Astrocyte (in vitro differentiated cells and primary cell): Measurements from ENCODE around the gene THRB. TPM values are rescaled to one million over a fixed set of nuclear protein-coding genes. Genes with fewer than 3 reads are reported as not detected.

Experiments used
- DNase-seq: peaks from one replicate; pipeline ENCODE4 v3.0.0-alpha.2; 2010; ENCODE audit warnings: low read depth
- FAIRE-seq: peaks from 2 replicates; lab custom pipeline; 2011; peaks lifted over from hg19 to GRCh38; lab: Jason Lieb, UNC
- H2AFZ ChIP-seq: 2 replicates; pipeline ENCODE4 v1.6.0; 2012; ENCODE audit warnings: low read depth, low read length, inconsistent platforms
- H3K27ac ChIP-seq: 2 replicates; pipeline ENCODE4 v1.5.1; 2011; ENCODE audit warnings: low read depth, low read length, inconsistent platforms
- H3K27me3 ChIP-seq: 2 replicates; pipeline ENCODE4 v1.6.0; 2011; ENCODE audit warnings: low read length, inconsistent platforms; ENCODE audit not compliant: insufficient read depth
- H3K36me3 ChIP-seq: 2 replicates; pipeline ENCODE4 v1.5.1; 2011; ENCODE audit warnings: low read length, inconsistent platforms; ENCODE audit not compliant: insufficient read depth
- H3K4me1 ChIP-seq: 2 replicates; pipeline ENCODE4 v1.5.1; 2011; ENCODE audit warnings: low read length, inconsistent platforms; ENCODE audit not compliant: insufficient read depth
- H3K4me2 ChIP-seq: 2 replicates; pipeline ENCODE4 v1.6.0; 2012; ENCODE audit warnings: low read length, inconsistent platforms
- H3K4me3 ChIP-seq: 2 replicates; pipeline ENCODE4 v1.5.1; 2011; ENCODE audit warnings: low read depth, mild to moderate bottlenecking, low read length, inconsistent platforms; ENCODE audit not compliant: insufficient read depth
- H3K79me2 ChIP-seq: 2 replicates; pipeline ENCODE4 v1.6.0; 2012; ENCODE audit warnings: mild to moderate bottlenecking, low read length, inconsistent platforms; ENCODE audit not compliant: insufficient read depth
- H3K9ac ChIP-seq: 2 replicates; pipeline ENCODE4 v1.6.0; 2012; ENCODE audit warnings: mild to moderate bottlenecking, low read length, inconsistent platforms
- H3K9me3 ChIP-seq: 2 replicates; pipeline ENCODE4 v1.5.1; 2012; ENCODE audit warnings: low read depth, mild to moderate bottlenecking, low read length, inconsistent platforms; ENCODE audit not compliant: insufficient read depth
- H4K20me1 ChIP-seq: 2 replicates; pipeline ENCODE4 v1.6.0; 2012; ENCODE audit warnings: low read length, inconsistent platforms; ENCODE audit not compliant: insufficient read depth
- H3K27ac Mint-ChIP-seq: one replicate; pipeline ENCODE4 v1.8.0; 2021; ENCODE audit warnings: mild to moderate bottlenecking, mixed read lengths; ENCODE audit not compliant: unreplicated experiment
- H3K27me3 Mint-ChIP-seq: one replicate; pipeline ENCODE4 v1.8.0; 2021; ENCODE audit warnings: low read depth, mixed read lengths; ENCODE audit not compliant: unreplicated experiment
- H3K36me3 Mint-ChIP-seq: one replicate; pipeline ENCODE4 v1.8.0; 2021; ENCODE audit warnings: low read depth, mixed read lengths; ENCODE audit not compliant: unreplicated experiment
- H3K4me1 Mint-ChIP-seq: one replicate; pipeline ENCODE4 v1.8.0; 2021; ENCODE audit warnings: low read depth, mixed read lengths; ENCODE audit not compliant: unreplicated experiment
- H3K4me3 Mint-ChIP-seq: one replicate; pipeline ENCODE4 v1.8.0; 2021; ENCODE audit warnings: mild to moderate bottlenecking, moderate library complexity, mixed read lengths; ENCODE audit not compliant: unreplicated experiment
- H3K9me3 Mint-ChIP-seq: one replicate; pipeline ENCODE4 v1.8.0; 2021; ENCODE audit warnings: mild to moderate bottlenecking, mixed read lengths; ENCODE audit not compliant: unreplicated experiment
- CTCF ChIP-seq: IDR thresholded peaks from 2 replicates; pipeline ENCODE4 v1.5.1; 2011; ENCODE audit warnings: low read depth, mild to moderate bottlenecking, inconsistent platforms, low read length, moderate library complexity; ENCODE audit not compliant: insufficient read depth
- EZH2 ChIP-seq: IDR thresholded peaks from 2 replicates; pipeline ENCODE4 v1.6.1; 2012; ENCODE audit warnings: mild to moderate bottlenecking, low read length, inconsistent platforms; ENCODE audit not compliant: insufficient read depth
- total RNA-seq: library from RNA; stranded (reverse); gene quantifications from 2 replicates; pipeline ENCODE4 v1.2.1, GENCODE V29; 2021

Gene THRB
- total RNA-seq, 1 donor from 2014 or later: 8.5 TPM

DNA sequence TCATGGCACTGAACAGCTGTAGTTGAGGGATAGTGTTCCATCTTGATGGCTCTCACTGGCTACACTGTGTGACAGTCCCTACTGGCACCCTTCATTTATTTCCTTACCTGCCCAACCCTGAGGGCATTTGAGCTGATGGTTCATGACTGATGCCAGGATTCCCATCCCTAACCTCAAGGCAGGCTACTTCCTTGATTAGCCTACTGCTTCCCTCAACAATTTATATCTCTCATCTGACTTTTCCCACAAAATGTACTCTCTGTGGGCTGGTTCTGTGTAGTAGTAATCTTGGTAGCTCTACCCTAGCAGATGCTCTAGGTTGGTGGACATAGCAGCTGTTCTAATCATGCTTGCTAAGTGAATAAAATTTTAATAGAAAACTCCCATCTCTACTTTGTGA, 106.0 kb downstream of the THRB start:
- Histone ChIP-seq H4K20me1 (no peaks in the 10 kb centered on the region), H3K4me3 (no peak overlapping the region), H3K27me3 (no peaks in the 10 kb centered on the region), H2AFZ (no peak overlapping the region), H3K4me1 (no peaks in the 10 kb centered on the region), H3K4me2 (no peak overlapping the region), H3K9ac (no peak overlapping the region), H3K27ac (no peak overlapping the region), H3K79me2 (no peaks in the 10 kb centered on the region), H3K9me3 (no peaks in the 10 kb centered on the region), H3K36me3 (no peaks in the 10 kb centered on the region)
- Mint-ChIP-seq H3K36me3 (no peaks in the 10 kb centered on the region), H3K4me1 (peaks cover 10% of the 10 kb centered on the region), H3K4me3 (no peak overlapping the region), H3K27me3 (no peaks in the 10 kb centered on the region), H3K9me3 (peaks cover 2% of the 10 kb centered on the region), H3K27ac (peak overlapping the region; percentile 55)
- FAIRE-seq (no peak), DNase-seq (no peak)
- no peak for TF ChIP-seq EZH2

DNA sequence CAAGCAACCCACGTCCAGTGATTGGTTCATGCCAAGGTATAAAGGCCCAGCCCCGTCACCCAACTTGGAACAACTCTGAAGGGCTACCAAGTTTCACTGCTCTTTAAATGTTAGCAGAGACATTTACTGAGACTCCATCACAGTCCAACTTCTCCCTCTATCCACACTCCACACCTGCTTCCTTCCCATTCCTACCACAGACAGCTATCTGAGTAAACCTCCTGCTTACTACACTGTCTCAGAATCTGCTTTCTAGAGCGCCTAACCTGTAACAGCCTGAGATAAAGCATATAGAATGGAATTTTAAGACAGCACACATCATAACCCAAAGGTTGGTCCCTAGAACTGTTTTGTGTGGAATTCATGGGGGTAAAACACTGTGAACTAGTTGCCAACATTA, 106.5 kb downstream of the THRB start:
- no peaks in the 10 kb centered on the region for H3K27me3 Mint-ChIP-seq
- Histone ChIP-seq H3K27ac (no peak overlapping the region), H3K4me3 (no peak overlapping the region), H3K4me1 (no peaks in the 10 kb centered on the region), H3K79me2 (no peaks in the 10 kb centered on the region), H4K20me1 (no peaks in the 10 kb centered on the region), H3K9me3 (no peaks in the 10 kb centered on the region), H3K27me3 (no peaks in the 10 kb centered on the region), H3K9ac (no peak overlapping the region), H3K4me2 (no peak overlapping the region), H2AFZ (no peak overlapping the region), H3K36me3 (no peaks in the 10 kb centered on the region)
- no peak for DNase-seq
- no peak overlapping the region for H3K27ac Mint-ChIP-seq
- H3K4me3 Mint-ChIP-seq: no peak overlapping the region
- no peak for FAIRE-seq
- peaks cover 10% of the 10 kb centered on the region for H3K4me1 Mint-ChIP-seq
- no peaks in the 10 kb centered on the region for H3K9me3 Mint-ChIP-seq
- TF ChIP-seq EZH2 (no peak), CTCF (no peak)
- H3K36me3 Mint-ChIP-seq: no peaks in the 10 kb centered on the region

DNA sequence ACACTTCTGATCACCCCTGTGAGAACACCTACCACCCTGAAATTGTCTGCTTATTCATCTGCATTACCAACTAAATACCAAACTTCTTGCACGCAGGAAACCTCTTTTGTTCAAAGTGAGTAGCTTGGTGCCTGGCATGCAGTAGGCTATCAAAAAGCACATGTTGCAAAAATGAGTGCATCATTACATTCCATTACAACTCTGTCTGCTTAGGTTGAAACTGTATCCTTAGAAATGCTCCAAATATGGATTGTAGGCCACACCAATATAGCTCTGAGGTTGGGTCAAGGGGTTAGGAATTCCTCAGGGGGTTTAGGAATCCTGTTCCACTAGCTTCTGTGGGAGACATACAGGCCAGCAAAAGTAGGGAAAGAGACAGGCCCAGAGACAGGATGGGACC, 107.2 kb downstream of the THRB start:
- H3K27ac Mint-ChIP-seq: no peak overlapping the region
- no peak overlapping the region for H3K9ac ChIP-seq
- no peaks in the 10 kb centered on the region for H3K9me3 Mint-ChIP-seq
- H3K79me2 ChIP-seq: no peaks in the 10 kb centered on the region
- no peaks in the 10 kb centered on the region for H3K36me3 Mint-ChIP-seq
- H3K27me3 ChIP-seq: no peaks in the 10 kb centered on the region
- DNase-seq: peak; percentile 27
- H3K4me3 Mint-ChIP-seq: no peak overlapping the region
- H3K9me3 ChIP-seq: no peaks in the 10 kb centered on the region
- H3K4me1 Mint-ChIP-seq: peaks cover 10% of the 10 kb centered on the region
- no peaks in the 10 kb centered on the region for H3K4me1 ChIP-seq
- H3K4me3 ChIP-seq: no peak overlapping the region
- no peaks in the 10 kb centered on the region for H4K20me1 ChIP-seq
- H2AFZ ChIP-seq: no peak overlapping the region
- H3K36me3 ChIP-seq: no peaks in the 10 kb centered on the region
- no peak for TF ChIP-seq EZH2
- no peak for TF ChIP-seq CTCF
- H3K4me2 ChIP-seq: no peak overlapping the region
- no peak for FAIRE-seq
- no peaks in the 10 kb centered on the region for H3K27me3 Mint-ChIP-seq
- no peak overlapping the region for H3K27ac ChIP-seq
